ENCODE results near the gene RABIF. TPM values are rescaled to one million over a fixed set of nuclear protein-coding genes. Genes with fewer than 3 reads are reported as not detected.

RABIF gene
- total RNA-seq, 1 experiment from 2014 or later = 15.3 TPM

- intact Hi-C loops (cut with micrococcal nuclease; ENCODE audit: unreplicated experiment) = loop anchor here (10.0 kb wide), 1 partner anchor 104 kb away; no protein-coding TSS in a partner anchor
- H3K27me3 ChIP-seq (ENCODE audit: control insufficient read depth, insufficient read depth, low read length) = peaks cover 5% of the 10 kb centered on the region
- POLR2A ChIA-PET = no interaction called here
Observed at GRCh38 chr1:202858789-202859414, 30.0 kb downstream of the RABIF start.

GRCh38 chr1:202858331-202858730 lies 30.6 kb downstream of the RABIF start:
- DNase-seq (ENCODE audit: low read depth, low spot score) = no peak
- POLR2A ChIA-PET = no interaction called here
- intact Hi-C loops (cut with micrococcal nuclease; ENCODE audit: unreplicated experiment) = loop anchor here (10.0 kb wide), 1 partner anchor 104 kb away; no protein-coding TSS in a partner anchor
- Histone ChIP-seq H3K27ac (ENCODE audit: low read length) (no peak overlapping the region), H3K4me3 (ENCODE audit: low read depth in 2 of 2, low read length in 2 of 2) (no peak overlapping the region), H3K9me3 (ENCODE audit: control insufficient read depth, insufficient read depth, low read depth, low read length) (no peaks in the 10 kb centered on the region), H3K4me1 (ENCODE audit: control insufficient read depth, insufficient read depth, low read length) (no peaks in the 10 kb centered on the region), H3K36me3 (ENCODE audit: control insufficient read depth, insufficient read depth, low read length) (peaks cover 3% of the 10 kb centered on the region; the same call in 1 of the 2 replicates), H3K27me3 (ENCODE audit: control insufficient read depth, insufficient read depth, low read length) (peaks cover 5% of the 10 kb centered on the region)
- in situ Hi-C loops (cut with HindIII; ENCODE audit: low pct_unique_long_range_greater_than_20kb, low sequenced_read_pairs) = no loop called here
- TF ChIP-seq TCF7L2 (IDR thresholded peaks at IDR 0.05; ENCODE audit: low read depth, low read length) (no peak), POLR2AphosphoS5 (IDR thresholded peaks at IDR 0.05; ENCODE audit: low read depth, low read length) (no peak), CTCF (IDR thresholded peaks at IDR 0.05) (no peak), REST (IDR thresholded peaks at IDR 0.05; ENCODE audit: insufficient read depth in 1 of 2, low read depth in 2 of 2, low read length in 1 of 2) (no peak), SIN3A (IDR thresholded peaks at IDR 0.05; ENCODE audit: borderline replicate concordance, insufficient read depth, low read depth, low read length) (no peak)
- no TSS peak for BruUV-seq (replicated peaks)
- no peak for ATAC-seq
- CTCF ChIA-PET = no interaction called here

More at GRCh38 chr1:202858789-202859414, 30.0 kb downstream of the RABIF start:
- Histone ChIP-seq H3K4me1 (ENCODE audit: control insufficient read depth, insufficient read depth, low read length) (no peaks in the 10 kb centered on the region), H3K4me3 (ENCODE audit: low read depth in 2 of 2, low read length in 2 of 2) (no peak overlapping the region), H3K27ac (ENCODE audit: low read length) (no peak overlapping the region), H3K36me3 (ENCODE audit: control insufficient read depth, insufficient read depth, low read length) (peaks cover 3% of the 10 kb centered on the region; the same call in 1 of the 2 replicates), H3K9me3 (ENCODE audit: control insufficient read depth, insufficient read depth, low read depth, low read length) (no peaks in the 10 kb centered on the region)
- TF ChIP-seq REST (IDR thresholded peaks at IDR 0.05; ENCODE audit: insufficient read depth in 1 of 2, low read depth in 2 of 2, low read length in 1 of 2) (no peak), SIN3A (IDR thresholded peaks at IDR 0.05; ENCODE audit: borderline replicate concordance, insufficient read depth, low read depth, low read length) (no peak), POLR2AphosphoS5 (IDR thresholded peaks at IDR 0.05; ENCODE audit: low read depth, low read length) (no peak), CTCF (IDR thresholded peaks at IDR 0.05) (no peak), TCF7L2 (IDR thresholded peaks at IDR 0.05; ENCODE audit: low read depth, low read length) (no peak)
- DNase-seq (ENCODE audit: low read depth, low spot score) = no peak
- CTCF ChIA-PET = no interaction called here
- BruUV-seq (replicated peaks) = no TSS peak
- in situ Hi-C loops (cut with HindIII; ENCODE audit: low pct_unique_long_range_greater_than_20kb, low sequenced_read_pairs) = no loop called here
- no peak for ATAC-seq
